Stomach (tissue), 4 donors: ENCODE data around the gene CXCL17.

Experiments used
- CTCF ChIP-seq, 7 experiments: fragments of 450-650 bp in 4 of 7; fragments of 200-600 bp in 3 of 7; sonication (generic) in 3 of 7; IDR thresholded peaks; one replicate each; pipeline ENCODE4 v1.5.1; 2016 to 2019; ENCODE audit warnings: antibody characterized with exemption in 7 of 7, control low read depth in 2 of 7, mild to moderate bottlenecking in 1 of 7
- EP300 ChIP-seq: sonication (generic); formaldehyde crosslinking; IDR thresholded peaks from one replicate; pipeline ENCODE4 v1.6.1; 2017; ENCODE audit warnings: antibody characterized with exemption
- POLR2A ChIP-seq, 4 donors: fragments of 450-650 bp; IDR thresholded peaks; one replicate each; pipeline ENCODE4 v1.6.1; 2016; ENCODE audit warnings: antibody characterized with exemption in 4 of 4, control low read depth in 2 of 4, mild to moderate bottlenecking in 1 of 4, moderate library complexity in 1 of 4
- POLR2AphosphoS5 ChIP-seq, 3 donors: sonication (generic); formaldehyde crosslinking; IDR thresholded peaks; one replicate each; pipeline ENCODE4 v1.6.1; 2016; ENCODE audit warnings: antibody characterized with exemption in 3 of 3

- TF ChIP-seq POLR2AphosphoS5 (IDR thresholded peaks at IDR 0.05) (no peak), POLR2A (IDR thresholded peaks at IDR 0.05) (no peak), CTCF (IDR thresholded peaks at IDR 0.05) (no peak), EP300 (no peak)
Observed at GRCh38 chr19:42389899-42390298, 52.8 kb downstream of the CXCL17 start, which contains the start of gene CNFN.
